CD4-positive, alpha-beta T cell treated with Interleukin-12 subunit alpha and Interleukin-12 subunit beta, for 1 hour (primary cell): Measurements from ENCODE around the gene TENM4.
"Not testable (repeated sequence)": the region's sequence is repeated elsewhere in the genome, so short reads cannot be mapped to it uniquely, and the experiment has no call there.

Source experiments
- DNase-seq: peaks from one replicate; pipeline ENCODE4 v3.0.0-alpha.2; 2020

TENM4 gene

GRCh38 chr11:78996007-78996406 lies 444.8 kb downstream of the TENM4 start:
- no peak for DNase-seq

- DNase-seq, result no peak
These were observed 445.7 kb downstream of the TENM4 start for GRCh38 chr11:78995171-78995570.

DNA sequence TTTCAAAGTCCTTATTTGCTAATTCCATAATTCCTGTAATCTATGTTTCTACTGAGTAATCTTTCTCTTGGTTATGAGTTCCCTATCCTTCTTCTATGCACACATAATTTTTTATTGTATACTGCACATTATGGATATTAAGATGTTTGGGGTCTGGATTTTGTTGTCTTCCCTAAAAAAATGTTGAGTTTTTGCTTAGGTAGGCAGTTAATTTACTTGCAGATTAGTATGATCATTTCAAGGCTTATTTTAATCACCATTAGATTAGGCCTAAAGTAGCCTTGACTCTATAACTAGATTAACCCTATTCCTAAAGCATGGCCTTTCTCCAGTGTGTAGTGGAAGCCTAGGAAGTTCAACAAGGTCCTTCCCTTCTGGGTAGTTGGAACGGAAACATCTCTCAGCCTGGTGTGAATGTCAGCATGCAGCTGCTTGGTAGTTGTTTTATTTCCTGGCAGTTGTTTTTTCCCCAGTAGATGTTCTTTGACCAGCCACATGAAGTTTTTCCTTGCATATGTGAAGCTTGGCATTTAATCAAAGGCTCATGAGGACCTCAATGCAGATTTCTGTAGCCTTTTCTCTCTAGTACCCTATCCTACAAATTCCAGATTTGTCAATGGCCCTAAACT lies 446.9 kb downstream of the TENM4 start:
- DNase-seq, result no peak

- no peak for DNase-seq
These were observed 449.1 kb downstream of the TENM4 start for GRCh38 chr11:78991681-78992080.

DNA sequence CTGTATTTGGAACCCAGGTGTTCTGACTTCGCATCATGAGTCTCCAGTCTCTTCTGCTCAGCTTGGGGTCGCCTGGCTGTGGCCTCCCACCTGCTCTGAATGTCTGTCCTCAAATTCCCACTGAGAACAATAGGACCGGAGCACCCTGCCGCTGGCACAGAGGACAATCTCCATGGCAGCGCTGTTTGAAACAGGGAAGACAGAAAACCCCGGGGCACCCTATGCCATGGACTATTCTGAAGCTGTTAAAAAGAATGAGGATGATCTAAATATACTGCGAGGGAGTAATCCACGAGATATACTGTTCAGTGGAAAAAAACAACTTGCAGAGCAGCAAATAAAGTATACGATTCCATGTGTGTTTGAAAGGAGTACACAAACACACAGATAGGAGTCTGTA lies 450.6 kb downstream of the TENM4 start:
- DNase-seq, result no peak

GRCh38 chr11:78987748-78988147 lies 453.1 kb downstream of the TENM4 start:
- no peak for DNase-seq

DNA sequence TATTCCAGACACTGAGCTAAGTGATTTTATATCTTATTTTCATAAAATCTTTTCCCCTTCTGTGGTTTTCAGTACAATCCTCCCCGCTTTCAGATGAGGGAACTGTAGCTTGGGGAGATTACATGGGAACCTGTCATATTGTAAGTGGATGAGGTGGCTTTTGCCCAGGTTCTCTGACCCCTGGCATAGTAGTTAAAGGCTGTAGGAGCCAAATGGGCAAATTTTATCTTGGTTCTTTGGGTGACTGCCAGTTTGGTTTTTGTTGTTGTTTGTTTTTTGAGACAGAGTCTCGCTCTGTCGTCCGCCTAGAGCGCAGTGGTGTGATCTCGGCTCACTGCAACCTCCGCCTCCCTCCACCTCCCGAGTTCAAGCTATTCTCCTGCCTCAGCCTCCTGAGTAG lies 454.5 kb downstream of the TENM4 start:
- DNase-seq, result no peak

GRCh38 chr11:78985663-78986062 lies 455.2 kb downstream of the TENM4 start:
- DNase-seq, result no peak

DNA sequence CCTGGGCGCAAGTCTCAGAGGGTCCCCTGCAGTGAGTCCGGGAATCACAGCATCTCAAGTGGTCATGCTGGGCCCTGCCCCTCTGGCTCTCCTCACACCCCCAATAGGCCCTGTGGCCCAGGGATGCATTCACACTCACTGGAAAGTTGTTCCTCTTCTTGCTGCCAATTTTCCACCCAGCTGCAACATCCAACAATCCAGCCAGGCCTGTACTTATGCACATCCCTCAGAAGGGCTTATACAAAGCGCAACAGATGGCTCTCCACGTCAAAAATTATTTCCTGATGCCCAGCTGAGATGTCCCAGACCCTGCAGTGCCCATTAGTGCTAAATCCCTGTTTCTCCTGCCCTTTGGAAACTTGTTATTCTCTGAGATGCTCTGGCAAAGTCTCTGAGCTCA lies 458.4 kb downstream of the TENM4 start:
- no peak for DNase-seq

GRCh38 chr11:78981153-78981552 lies 459.7 kb downstream of the TENM4 start:
- DNase-seq, result no peak

DNA sequence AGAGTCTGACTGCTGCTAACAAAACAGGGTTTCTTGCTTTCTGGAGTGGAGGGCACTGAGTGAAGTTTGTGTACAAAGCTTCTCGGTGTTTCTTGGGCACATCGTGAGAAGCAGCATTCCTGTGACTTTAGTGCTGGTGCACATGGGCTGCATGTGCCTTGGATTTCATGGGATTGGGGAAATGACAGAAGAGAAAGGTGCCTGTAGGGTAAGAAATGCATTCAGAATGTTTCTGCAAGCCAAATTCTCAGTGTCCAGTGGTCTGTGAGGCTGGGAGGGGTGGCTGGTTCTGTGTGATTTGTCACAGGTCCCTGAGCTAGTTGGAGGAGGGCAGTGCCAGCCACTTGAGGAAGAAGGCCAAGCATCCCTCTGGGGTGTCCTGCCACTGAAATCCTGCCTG lies 462.0 kb downstream of the TENM4 start:
- DNase-seq, result no peak

DNA sequence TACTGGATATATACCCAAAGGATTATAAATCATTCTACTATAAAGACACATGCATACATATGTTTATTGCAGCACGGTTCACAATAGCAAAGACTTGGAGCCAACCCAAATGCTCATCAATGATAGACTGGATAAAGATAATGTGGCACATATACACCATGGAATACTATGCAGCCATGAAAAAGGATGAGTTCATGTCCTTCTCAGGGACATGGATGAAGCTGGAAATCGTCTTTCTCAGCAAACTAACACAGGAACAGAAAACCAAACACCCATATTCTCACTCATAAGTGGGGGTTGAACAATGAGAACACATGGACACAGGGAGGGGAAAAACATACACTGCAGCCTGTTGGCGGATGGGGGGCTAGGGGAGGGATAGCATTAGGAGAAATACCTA lies 463.0 kb downstream of the TENM4 start:
- DNase-seq, result not testable (repeated sequence)

DNA sequence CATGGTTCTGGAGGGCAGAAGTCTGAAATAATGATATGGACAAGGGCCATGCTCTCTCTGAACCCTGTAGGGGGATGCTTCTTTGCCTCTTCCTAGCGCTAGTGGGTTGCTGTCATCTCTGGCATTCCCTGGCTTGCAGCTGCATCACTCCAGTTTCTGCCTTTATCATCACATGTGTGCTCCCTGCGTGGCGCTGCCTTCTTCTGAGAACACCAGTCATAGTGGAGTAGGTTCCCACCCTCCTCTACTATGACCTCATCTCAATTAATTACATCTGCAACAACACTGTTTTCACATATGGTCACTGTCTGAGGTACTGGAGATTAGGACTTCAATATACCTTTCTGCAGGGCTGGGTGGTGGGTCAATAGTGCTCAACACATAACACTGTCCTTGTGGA lies 463.8 kb downstream of the TENM4 start:
- no peak for DNase-seq

DNA sequence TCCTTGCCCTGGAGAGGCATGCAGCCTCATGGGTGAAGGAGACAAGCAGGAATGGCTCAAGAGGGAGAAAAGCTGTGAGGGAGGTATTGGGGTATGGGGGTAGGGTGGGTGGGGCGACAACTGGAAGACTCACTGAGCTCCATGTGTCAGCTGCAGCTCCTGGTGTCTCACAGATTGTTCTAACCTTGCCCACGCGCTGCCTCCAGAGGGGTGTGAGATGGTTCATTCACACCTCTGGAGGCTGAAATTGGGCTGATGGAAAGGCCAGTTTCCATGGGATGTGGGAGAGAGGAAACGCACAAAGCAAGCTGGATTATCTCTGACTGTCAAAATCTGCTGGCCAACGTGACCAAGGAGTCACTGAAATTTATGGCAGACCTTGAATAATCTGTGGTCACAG lies 465.7 kb downstream of the TENM4 start:
- no peak for DNase-seq

GRCh38 chr11:78973876-78974275 lies 467.0 kb downstream of the TENM4 start:
- DNase-seq, result no peak

GRCh38 chr11:78972590-78972989 lies 468.2 kb downstream of the TENM4 start:
- no peak for DNase-seq

DNA sequence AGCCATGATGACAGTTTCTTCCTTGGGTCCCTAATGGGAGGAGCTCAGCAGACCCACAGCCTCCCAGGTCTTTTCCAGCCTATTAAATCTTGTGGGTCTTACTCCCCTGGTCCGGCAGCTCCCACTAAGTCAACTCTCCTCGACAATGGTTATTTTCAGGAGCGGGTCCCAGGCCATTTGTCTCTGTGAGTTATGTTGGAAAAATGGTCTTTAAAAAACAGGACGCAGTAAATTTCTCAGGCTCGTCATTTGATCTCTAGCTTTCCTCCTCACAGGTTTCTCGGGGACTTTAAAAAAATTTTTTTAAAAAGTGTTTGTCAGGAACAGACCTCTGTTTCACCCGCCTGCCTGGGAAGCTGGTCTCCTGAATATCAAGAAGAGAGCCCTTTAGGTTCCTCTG lies 468.7 kb downstream of the TENM4 start:
- no peak for DNase-seq

- DNase-seq, result no peak
These were observed 473.0 kb downstream of the TENM4 start for GRCh38 chr11:78967811-78968210.

DNA sequence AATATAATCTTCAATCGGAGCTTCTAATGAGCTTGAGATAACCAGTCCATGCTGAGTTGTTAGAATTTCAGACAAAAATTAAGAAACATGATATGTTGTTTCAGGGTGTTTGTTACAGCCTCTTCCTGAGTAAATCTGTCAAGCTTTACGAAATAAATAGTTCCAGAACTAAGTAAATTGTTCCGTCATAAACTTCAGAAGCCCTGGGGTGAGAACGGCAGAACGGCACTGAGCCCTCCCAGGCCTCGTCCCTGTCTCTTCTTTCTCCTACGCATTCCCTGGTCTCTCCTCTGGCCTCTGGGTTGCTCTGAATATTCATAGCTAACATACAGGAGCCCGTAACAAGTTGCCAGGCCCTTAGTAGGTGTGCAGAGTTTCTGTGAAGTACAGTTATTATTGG lies 475.4 kb downstream of the TENM4 start:
- DNase-seq, result no peak

- no peak for DNase-seq
These were observed 478.7 kb downstream of the TENM4 start for GRCh38 chr11:78961937-78962701.

DNA sequence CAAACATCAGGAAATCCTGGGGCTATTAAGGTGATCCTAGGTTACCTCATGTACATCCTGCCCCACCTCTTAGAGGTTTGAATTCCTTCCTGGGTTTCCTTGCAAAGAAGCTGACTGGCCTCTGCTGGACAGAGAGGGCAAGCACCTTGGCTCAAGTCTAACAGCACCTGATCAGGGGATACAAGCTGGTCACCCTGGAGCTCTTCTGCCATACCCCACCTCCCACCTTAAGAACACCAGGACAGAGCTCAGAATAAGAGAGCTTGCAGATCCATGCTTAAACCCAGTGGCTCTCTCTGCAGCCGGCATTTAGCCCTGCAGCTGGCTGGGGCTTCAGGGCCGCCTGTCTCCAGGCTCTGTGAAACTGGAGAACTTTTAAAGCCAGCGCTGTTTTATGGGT lies 479.6 kb downstream of the TENM4 start:
- no peak for DNase-seq

DNA sequence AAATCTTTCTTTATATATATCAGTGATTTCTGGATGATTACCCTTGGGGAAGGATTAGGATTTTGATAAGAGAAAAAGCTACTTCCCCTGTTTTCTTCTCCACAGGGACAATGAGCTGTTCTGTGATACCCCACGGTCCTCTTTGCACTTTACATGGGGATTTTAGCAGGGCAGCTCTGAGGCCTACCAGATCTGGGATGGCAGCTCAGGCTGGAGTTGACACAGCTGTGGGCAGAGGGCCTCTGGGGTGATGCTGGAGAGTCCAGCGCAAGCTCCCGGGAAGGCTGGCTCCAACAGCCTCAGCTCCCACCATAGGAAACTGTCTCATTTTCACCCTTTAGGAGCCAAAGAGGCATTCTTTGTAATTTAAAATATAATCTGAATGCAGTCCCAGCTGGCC lies 482.4 kb downstream of the TENM4 start:
- no peak for DNase-seq

GRCh38 chr11:78957476-78958245 lies 483.2 kb downstream of the TENM4 start:
- no peak for DNase-seq

DNA sequence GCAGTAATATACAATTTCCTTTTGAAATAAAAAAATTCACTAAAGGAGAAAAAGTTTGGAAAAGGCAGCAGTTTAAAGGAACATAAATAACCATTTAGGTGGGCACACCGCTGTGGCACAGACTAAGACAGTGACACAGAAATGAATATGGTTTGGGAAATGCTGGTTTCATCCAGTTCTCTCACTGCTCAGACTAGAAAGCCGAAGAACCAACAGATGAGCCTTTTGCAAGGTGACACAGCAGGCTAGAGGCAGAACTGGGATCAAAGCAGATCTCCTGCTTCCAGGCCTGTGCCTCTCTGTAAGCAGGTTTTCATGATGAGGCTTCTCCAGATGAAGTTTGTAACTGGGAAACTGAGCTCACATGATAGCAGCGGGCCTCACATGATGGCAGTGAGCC lies 486.1 kb downstream of the TENM4 start:
- no peak for DNase-seq
